Measurements from ENCODE around the gene PLCZ1.
"Not testable (repeated sequence)": the region's sequence is repeated elsewhere in the genome, so short reads cannot be mapped to it uniquely, and the experiment has no call there.

PLCZ1 gene
- total RNA-seq, result 0 to 0.05 reads per million in 2 donors

- no peak for DNase-seq
Observed at GRCh38 chr12:18737819-18738218, at the start of gene PLCZ1, which contains the start of gene CAPZA3. Gene PLCZ1, minus strand, starts transcription at chr12:18738012. Its CDS starts 641 bp downstream, at chr12:18737371. Gene CAPZA3, plus strand, starts transcription at chr12:18738119. Its CDS starts 150 bp downstream, at chr12:18738269.

- DNase-seq, result not testable (repeated sequence)
Observed at GRCh38 chr12:18785465-18785864, 47.7 kb upstream of the PLCZ1 start.

- DNase-seq, result no peak
Observed at GRCh38 chr12:18782827-18783226, 45.0 kb upstream of the PLCZ1 start.

GRCh38 chr12:18766479-18766878 lies 28.7 kb upstream of the PLCZ1 start:
- DNase-seq, result not testable (repeated sequence)

- DNase-seq, result no peak
Observed at GRCh38 chr12:18755341-18755740, 17.5 kb upstream of the PLCZ1 start.

- DNase-seq, result no peak
Observed at GRCh38 chr12:18754124-18754707, 16.4 kb upstream of the PLCZ1 start.

GRCh38 chr12:18753481-18754123 lies 15.8 kb upstream of the PLCZ1 start:
- no peak for DNase-seq

- DNase-seq, result no peak
Observed at GRCh38 chr12:18752947-18753346, 15.1 kb upstream of the PLCZ1 start.

- DNase-seq, result no peak
Observed at GRCh38 chr12:18752280-18752920, 14.6 kb upstream of the PLCZ1 start.

GRCh38 chr12:18751866-18752265 lies 14.1 kb upstream of the PLCZ1 start:
- DNase-seq, result no peak

GRCh38 chr12:18750085-18750484 lies 12.3 kb upstream of the PLCZ1 start:
- no peak for DNase-seq

- DNase-seq, result no peak
Observed at GRCh38 chr12:18749386-18749957, 11.7 kb upstream of the PLCZ1 start.

GRCh38 chr12:18747895-18748294 lies 10.1 kb upstream of the PLCZ1 start:
- DNase-seq, result no peak

- no peak for DNase-seq
Observed at GRCh38 chr12:18731156-18731555, 6.7 kb downstream of the PLCZ1 start.

- DNase-seq, result no peak
Observed at GRCh38 chr12:18723752-18724151, 14.1 kb downstream of the PLCZ1 start.

GRCh38 chr12:18721452-18721851 lies 16.4 kb downstream of the PLCZ1 start:
- DNase-seq, result no peak

- DNase-seq, result no peak
Observed at GRCh38 chr12:18720690-18721089, 17.1 kb downstream of the PLCZ1 start.

- no peak for DNase-seq
Observed at GRCh38 chr12:18719922-18720510, 17.8 kb downstream of the PLCZ1 start.

GRCh38 chr12:18718462-18718861 lies 19.4 kb downstream of the PLCZ1 start:
- DNase-seq, result no peak

GRCh38 chr12:18716236-18716635 lies 21.6 kb downstream of the PLCZ1 start:
- no peak for DNase-seq

- DNase-seq, result no peak
Observed at GRCh38 chr12:18706798-18707197, 31.0 kb downstream of the PLCZ1 start.

- no peak for DNase-seq
Observed at GRCh38 chr12:18703911-18704310, 33.9 kb downstream of the PLCZ1 start.

GRCh38 chr12:18703321-18703720 lies 34.5 kb downstream of the PLCZ1 start:
- DNase-seq, result no peak

All from activated gamma-delta T cell (primary cell).